K562 (cell line): ENCODE data around the gene MEF2C. TPM values are rescaled to one million over a fixed set of nuclear protein-coding genes. Genes with fewer than 3 reads are reported as not detected.

Experiments used
- ATAC-seq: fragments of 200-7000 bp; cut with Tn5 transposase; 3 replicates; pipeline ENCODE4 v1.9.1; 2020; ENCODE audit warnings: moderate library complexity
- BruUV-seq: library from RNA; stranded (reverse); fragments of 400-500 nt; replicated peaks from 2 replicates; lab custom pipeline; 2021; lab: Mats Ljungman, UMichigan
- CTCF ChIA-PET: fragments of 300-600 bp; formaldehyde crosslinking; extraction: SDS; loops from one replicate; lab custom pipeline; 2021; ENCODE audit warnings: low intra/inter-chr PET ratio; lab: Yijun Ruan, JAX
- POLR2A ChIA-PET: fragments of 300-600, 350-650 bp; sonication (Branson Sonifier 250); formaldehyde crosslinking; extraction: SDS; loops from one replicate; lab custom pipeline; 2021; ENCODE audit warnings: antibody characterized with exemption, inconsistent platforms; lab: Yijun Ruan, JAX
- DNase-seq, 4 experiments: peaks; one replicate each; pipeline versions ENCODE4 v3.0.0 to v3.0.0-alpha.2; 2011 to 2018; ENCODE audit warnings: low spot score in 3 of 4, mixed read lengths in 3 of 4; ENCODE audit errors: extremely low read depth in 1 of 4
- FAIRE-seq: peaks from 2 replicates; lab custom pipeline; 2011; peaks lifted over from hg19 to GRCh38; lab: Jason Lieb, UNC
- H2AFZ ChIP-seq: 2 replicates; pipeline ENCODE4 v1.6.0; 2011; ENCODE audit warnings: low read depth, low read length, control low read depth, inconsistent platforms
- H3K27ac ChIP-seq: fragments of 200-600 bp; 3 replicates; pipeline ENCODE4 v1.8.0; 2011; ENCODE audit warnings: low read depth, mild to moderate bottlenecking, control low read depth, inconsistent platforms, low read length, moderate library complexity, mixed read lengths; ENCODE audit errors: extremely low read depth
- H3K27me3 ChIP-seq, 2 experiments: fragments of 300-600 bp in 1 of 2; 2 replicates in 1 of 2; 3 replicates in 1 of 2; pipeline versions ENCODE4 v1.6.0 to v1.8.0; 2011; ENCODE audit warnings: inconsistent platforms in 2 of 2, low read length in 2 of 2, mild to moderate bottlenecking in 1 of 2, mixed read lengths in 1 of 2, moderate library complexity in 1 of 2; ENCODE audit not compliant: control insufficient read depth in 2 of 2, insufficient read depth in 2 of 2
- H3K36me3 ChIP-seq: fragments of 300-600 bp; 3 replicates; pipeline ENCODE4 v1.8.0; 2011; ENCODE audit warnings: mild to moderate bottlenecking, low read length, inconsistent platforms; ENCODE audit not compliant: control insufficient read depth, insufficient read depth
- H3K4me1 ChIP-seq, 2 experiments: fragments of 200-600 bp in 1 of 2; replicated peaks in 1 of 2; 2 replicates in 1 of 2; 3 replicates in 1 of 2; pipeline versions ENCODE4 v1.5.1 to v1.8.0; 2011; ENCODE audit warnings: inconsistent platforms in 2 of 2, low read length in 2 of 2, mild to moderate bottlenecking in 1 of 2, mixed read lengths in 1 of 2, moderate library complexity in 1 of 2; ENCODE audit not compliant: control insufficient read depth in 2 of 2, insufficient read depth in 2 of 2
- H3K4me2 ChIP-seq: 2 replicates; pipeline ENCODE4 v1.6.1; 2011; ENCODE audit warnings: low read length, control low read depth, inconsistent platforms, mixed read lengths; ENCODE audit not compliant: insufficient read depth
- H3K4me3 ChIP-seq: fragments of 200-600 bp; sonication (generic), shearing (Covaris generic); 2 replicates; pipeline ENCODE4 v1.5.1; 2016; ENCODE audit warnings: control low read depth, inconsistent platforms
- H3K79me2 ChIP-seq: fragments of 200-600 bp; 3 replicates; pipeline ENCODE4 v1.8.0; 2011; ENCODE audit warnings: low read length, inconsistent platforms; ENCODE audit not compliant: control insufficient read depth, insufficient read depth
- H3K9ac ChIP-seq, 2 experiments: 2 replicates each; pipeline versions ENCODE4 v1.6.0 to v1.6.1; 2011; ENCODE audit warnings: low read depth in 2 of 2, low read length in 2 of 2, control low read depth in 1 of 2, inconsistent platforms in 1 of 2, mild to moderate bottlenecking in 1 of 2, mixed read lengths in 1 of 2; ENCODE audit not compliant: insufficient read depth in 1 of 2
- H3K9me1 ChIP-seq: one replicate; pipeline ENCODE4 v1.6.0; 2011; ENCODE audit warnings: inconsistent platforms, mild to moderate bottlenecking, low read length, moderate library complexity; ENCODE audit not compliant: control insufficient read depth, insufficient read depth
- H3K9me3 ChIP-seq: replicated peaks from 2 replicates; pipeline ENCODE4 v1.5.1; 2011; ENCODE audit warnings: low read depth, low read length, inconsistent platforms; ENCODE audit not compliant: control insufficient read depth, insufficient read depth
- H4K20me1 ChIP-seq: replicated peaks from 2 replicates; pipeline ENCODE4 v1.6.1; 2011; ENCODE audit warnings: low read length, inconsistent platforms, mixed read lengths; ENCODE audit not compliant: control insufficient read depth, insufficient read depth
- CAMTA2 ChIP-seq: fragments of 250-450 bp; sonication (Bioruptor Pico); conservative IDR thresholded peaks from 2 replicates; pipeline ENCODE4 v1.5.1; 2022
- ELF2 ChIP-seq: fragments of 250-450 bp; sonication (Bioruptor Pico); IDR thresholded peaks from 2 replicates; pipeline ENCODE4 v1.5.0; 2021; ENCODE audit warnings: mild to moderate bottlenecking
- ETS2 ChIP-seq: IDR thresholded peaks from 2 replicates; pipeline ENCODE4 v1.6.1; 2016; ENCODE audit warnings: borderline replicate concordance, missing genetic modification characterization, mild to moderate bottlenecking, moderate library complexity, missing compliant biosample characterization; ENCODE audit not compliant: poor library complexity, severe bottlenecking
- FOXJ2 ChIP-seq: fragments of 200-800 bp; sonication (Bioruptor generic); IDR thresholded peaks from 2 replicates; pipeline ENCODE4 v1.6.1; 2016; ENCODE audit warnings: missing genetic modification characterization, missing compliant biosample characterization
- HDAC8 ChIP-seq: fragments of 450-650 bp; IDR thresholded peaks from 2 replicates; pipeline ENCODE4 v1.6.1; 2016; ENCODE audit warnings: mild to moderate bottlenecking, missing genetic modification characterization, moderate library complexity, missing compliant biosample characterization
- HNRNPK ChIP-seq: fragments of 200-400 bp; formaldehyde crosslinking; IDR thresholded peaks from one replicate; pipeline ENCODE4 v1.6.1; 2018; ENCODE audit warnings: mild to moderate bottlenecking, low read depth, low read length; ENCODE audit not compliant: poor library complexity, severe bottlenecking
- IRF2 ChIP-seq: sonication (generic); formaldehyde crosslinking; IDR thresholded peaks from 2 replicates; pipeline ENCODE4 v1.8.1; 2022; ENCODE audit warnings: mild to moderate bottlenecking, missing genetic modification reagents
- KAT7 ChIP-seq: sonication (generic); formaldehyde crosslinking; IDR thresholded peaks from 2 replicates; pipeline ENCODE4 v1.8.0; 2022; ENCODE audit warnings: missing genetic modification reagents, mild to moderate bottlenecking, borderline replicate concordance
- KLF16 ChIP-seq: IDR thresholded peaks from 2 replicates; pipeline ENCODE4 v1.6.1; 2016; ENCODE audit warnings: antibody characterized with exemption
- TCF7L2 ChIP-seq: fragments of 150-350 bp; IDR thresholded peaks from 2 replicates; pipeline ENCODE4 v1.6.1; 2016; ENCODE audit warnings: low read depth, mild to moderate bottlenecking, low read length, moderate library complexity
- U2AF2 ChIP-seq: fragments of 200-400 bp; formaldehyde crosslinking; optimal IDR thresholded peaks from 2 replicates; pipeline ENCODE3; 2017; ENCODE audit warnings: low read depth, mild to moderate bottlenecking, low read length
- YY1 ChIP-seq, 3 experiments: IDR thresholded peaks; 2 replicates each; pipeline ENCODE4 v1.6.1; 2011; ENCODE audit warnings: low read length in 2 of 3, mild to moderate bottlenecking in 2 of 3, moderate library complexity in 2 of 3, borderline replicate concordance in 1 of 3, control low read depth in 1 of 3, low read depth in 1 of 3; ENCODE audit not compliant: insufficient read depth in 3 of 3, insufficient replicate concordance in 2 of 3, control insufficient read depth in 1 of 3, insufficient read length in 1 of 3; ENCODE audit errors: extremely low read depth in 1 of 3
- ZBTB1 ChIP-seq: sonication (generic); formaldehyde crosslinking; IDR thresholded peaks from 2 replicates; pipeline ENCODE4 v1.8.1; 2023; ENCODE audit warnings: missing genetic modification reagents, low read depth, mild to moderate bottlenecking, borderline replicate concordance
- WGBS: fragments of 100-300 bp; shearing (Covaris generic); methylation state at CpG from one replicate; pipeline ENCODE4 v1.1.6; 2016; ENCODE audit warnings: low coverage, mixed read lengths; ENCODE audit not compliant: insufficient coverage; ENCODE audit errors: missing lambda C conversion rate; 5-methylcytosine and 5-hydroxymethylcytosine counted together
- in situ Hi-C: fragments of 300-500 bp; cut with MboI; formaldehyde crosslinking; loops from 4 replicates; pipeline ENCODE4 v1.15.0; 2018; ENCODE audit warnings: inconsistent platforms, mixed read lengths
- intact Hi-C: fragments of 100-400 bp; cut with micrococcal nuclease; formaldehyde crosslinking; loops from 2 replicates; pipeline ENCODE4 v1.14.2; 2022
- polyA plus RNA-seq, 8 experiments: library from polyadenylated mRNA; depleted of rRNA in 4 of 8; stranded (reverse) in 5 of 8; unstranded in 3 of 8; fragments of >200 nt; fragmentation: Nextera tagmentation in 2 of 8; fragmentation: Illumina TruSeq in 1 of 8; extraction: Ambion mirVana in 2 of 8; extraction: Trizol in 1 of 8; gene quantifications; 2 replicates each; pipeline versions ENCODE4 v1.2.1 to v1.2.3, GENCODE V29; 2011 to 2014; ENCODE audit warnings: inconsistent platforms in 1 of 8, missing spikeins in 1 of 8
- total RNA-seq, 7 experiments: library from RNA; depleted of rRNA in 6 of 7; stranded (reverse); fragments of >200 nt in 6 of 7; fragmentation: Illumina TruSeq in 2 of 7; extraction: Trizol in 2 of 7; gene quantifications; 2 replicates each; pipeline versions ENCODE4 v1.2.1 to v1.2.3, GENCODE V29; 2011 to 2021; ENCODE audit warnings: low replicate concordance in 1 of 7
- TF ChIP-seq, protein P1 (sequence below): fragments of 200-400 bp; formaldehyde crosslinking; IDR thresholded peaks from 2 replicates; pipeline ENCODE4 v1.6.1; 2017; ENCODE audit warnings: mild to moderate bottlenecking, low read depth, low read length, moderate library complexity
- TF ChIP-seq, protein P2 (sequence below): sonication (generic); formaldehyde crosslinking; IDR thresholded peaks from 2 replicates; pipeline ENCODE4 v1.8.1; 2023; ENCODE audit warnings: mild to moderate bottlenecking, missing genetic modification reagents

The MEF2C gene
- total and polyA plus RNA-seq, 9 of the 15 experiments (the other 6 are each of a cell fraction or from before 2014, with no cell fraction given) = 25.1 to 67.8 (median 58.3) TPM

- TF ChIP-seq TCF7L2 (no peak), IRF2 (CRISPR knock-in tag) (no peak)
- TF ChIP-seq, all 486 proteins: peak for 0
Measured at GRCh38 chr5:88824141-88824540, 58.8 kb downstream of the MEF2C start (continued).

DNA sequence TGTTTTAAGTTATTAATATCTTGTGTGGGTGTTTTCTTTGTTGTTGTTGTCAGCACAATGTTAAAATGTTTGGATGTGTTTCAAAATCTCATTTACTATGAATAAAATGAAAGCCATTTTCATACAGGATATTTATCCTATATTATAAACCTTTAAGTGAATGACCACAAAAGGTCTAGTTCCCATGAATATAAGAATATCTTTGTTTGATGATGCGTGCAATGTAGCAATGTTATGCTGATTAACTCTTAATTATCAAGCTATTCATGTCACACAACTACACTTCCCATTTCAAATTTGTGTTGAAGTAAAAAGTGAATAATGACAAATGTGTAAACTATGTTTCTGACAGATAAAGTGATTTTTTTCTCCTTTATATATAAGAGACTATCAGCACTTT lies 59.8 kb downstream of the MEF2C start:
- no peak for FAIRE-seq
- H3K4me2 ChIP-seq = no peak overlapping the region
- BruUV-seq = no TSS peak

More for the DNA sequence above, 59.8 kb downstream of the MEF2C start:
- H3K79me2 ChIP-seq = peaks cover 42% of the 10 kb centered on the region
- no peaks in the 10 kb centered on the region for H3K27me3 ChIP-seq
- H2AFZ ChIP-seq = no peak overlapping the region
- H3K4me1 ChIP-seq = peaks cover 0 to 13% of the 10 kb centered on the region in 2 experiments; a peak in 3 of 5 replicates
- H3K27ac ChIP-seq = no peak overlapping the region
- no peak overlapping the region for H3K4me3 ChIP-seq
- in situ Hi-C loops = no loop called here
- peaks cover 22% of the 10 kb centered on the region for H3K36me3 ChIP-seq
- TF ChIP-seq ETS2 (tag) = no peak
- no peak for TF ChIP-seq CAMTA2 (CRISPR knock-in tag)
- no peak for TF ChIP-seq KAT7 (CRISPR knock-in tag)
- TF ChIP-seq, protein P1, sequence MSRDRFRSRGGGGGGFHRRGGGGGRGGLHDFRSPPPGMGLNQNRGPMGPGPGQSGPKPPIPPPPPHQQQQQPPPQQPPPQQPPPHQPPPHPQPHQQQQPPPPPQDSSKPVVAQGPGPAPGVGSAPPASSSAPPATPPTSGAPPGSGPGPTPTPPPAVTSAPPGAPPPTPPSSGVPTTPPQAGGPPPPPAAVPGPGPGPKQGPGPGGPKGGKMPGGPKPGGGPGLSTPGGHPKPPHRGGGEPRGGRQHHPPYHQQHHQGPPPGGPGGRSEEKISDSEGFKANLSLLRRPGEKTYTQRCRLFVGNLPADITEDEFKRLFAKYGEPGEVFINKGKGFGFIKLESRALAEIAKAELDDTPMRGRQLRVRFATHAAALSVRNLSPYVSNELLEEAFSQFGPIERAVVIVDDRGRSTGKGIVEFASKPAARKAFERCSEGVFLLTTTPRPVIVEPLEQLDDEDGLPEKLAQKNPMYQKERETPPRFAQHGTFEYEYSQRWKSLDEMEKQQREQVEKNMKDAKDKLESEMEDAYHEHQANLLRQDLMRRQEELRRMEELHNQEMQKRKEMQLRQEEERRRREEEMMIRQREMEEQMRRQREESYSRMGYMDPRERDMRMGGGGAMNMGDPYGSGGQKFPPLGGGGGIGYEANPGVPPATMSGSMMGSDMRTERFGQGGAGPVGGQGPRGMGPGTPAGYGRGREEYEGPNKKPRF = no peak
- no peak for TF ChIP-seq HDAC8 (tag)
- no peak for TF ChIP-seq ZBTB1 (CRISPR knock-in tag)
- TF ChIP-seq, protein P2, sequence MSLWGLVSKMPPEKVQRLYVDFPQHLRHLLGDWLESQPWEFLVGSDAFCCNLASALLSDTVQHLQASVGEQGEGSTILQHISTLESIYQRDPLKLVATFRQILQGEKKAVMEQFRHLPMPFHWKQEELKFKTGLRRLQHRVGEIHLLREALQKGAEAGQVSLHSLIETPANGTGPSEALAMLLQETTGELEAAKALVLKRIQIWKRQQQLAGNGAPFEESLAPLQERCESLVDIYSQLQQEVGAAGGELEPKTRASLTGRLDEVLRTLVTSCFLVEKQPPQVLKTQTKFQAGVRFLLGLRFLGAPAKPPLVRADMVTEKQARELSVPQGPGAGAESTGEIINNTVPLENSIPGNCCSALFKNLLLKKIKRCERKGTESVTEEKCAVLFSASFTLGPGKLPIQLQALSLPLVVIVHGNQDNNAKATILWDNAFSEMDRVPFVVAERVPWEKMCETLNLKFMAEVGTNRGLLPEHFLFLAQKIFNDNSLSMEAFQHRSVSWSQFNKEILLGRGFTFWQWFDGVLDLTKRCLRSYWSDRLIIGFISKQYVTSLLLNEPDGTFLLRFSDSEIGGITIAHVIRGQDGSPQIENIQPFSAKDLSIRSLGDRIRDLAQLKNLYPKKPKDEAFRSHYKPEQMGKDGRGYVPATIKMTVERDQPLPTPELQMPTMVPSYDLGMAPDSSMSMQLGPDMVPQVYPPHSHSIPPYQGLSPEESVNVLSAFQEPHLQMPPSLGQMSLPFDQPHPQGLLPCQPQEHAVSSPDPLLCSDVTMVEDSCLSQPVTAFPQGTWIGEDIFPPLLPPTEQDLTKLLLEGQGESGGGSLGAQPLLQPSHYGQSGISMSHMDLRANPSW (CRISPR knock-in tag) = no peak
- no peak for TF ChIP-seq ELF2 (CRISPR knock-in tag)
- no peak for TF ChIP-seq YY1 (IDR thresholded peaks at IDR 0.05; ENCODE audit: borderline replicate concordance in 1 of 3, control insufficient read depth in 1 of 3, extremely low read depth in 1 of 3, insufficient read depth in 3 of 3, insufficient read length in 1 of 3, insufficient replicate concordance in 2 of 3, low read depth in 1 of 3, low read length in 2 of 3)
- TF ChIP-seq KLF16 = no peak
- TF ChIP-seq FOXJ2 (tag) = no peak
- TF ChIP-seq HNRNPK = no peak
- no peak for TF ChIP-seq U2AF2
- TF ChIP-seq, all 486 proteins: peak for 0
- Histone ChIP-seq H3K9ac (no peak overlapping the region), H3K9me1 (no peaks in the 10 kb centered on the region), H4K20me1 (no peaks in the 10 kb centered on the region), H3K9me3 (no peaks in the 10 kb centered on the region)
- ATAC-seq (no peak), DNase-seq (no peak)
- intact Hi-C loops = no loop called here
- ChIA-PET CTCF (no interaction called here), POLR2A (no interaction called here)
- WGBS = 71% methylated on average over 1 of the region's 1 CpG
